HG03460 (cell line): Measurements from ENCODE around the gene UNC5CL.
"Not testable (repeated sequence)": the region's sequence is repeated elsewhere in the genome, so short reads cannot be mapped to it uniquely, and the experiment has no call there.

Source experiments
- ATAC-seq: cut with Tn5 transposase; IDR thresholded peaks from one replicate; pipeline ENCODE4 v1.9.1; 2021; ENCODE audit not compliant: unreplicated experiment

UNC5CL gene

DNA sequence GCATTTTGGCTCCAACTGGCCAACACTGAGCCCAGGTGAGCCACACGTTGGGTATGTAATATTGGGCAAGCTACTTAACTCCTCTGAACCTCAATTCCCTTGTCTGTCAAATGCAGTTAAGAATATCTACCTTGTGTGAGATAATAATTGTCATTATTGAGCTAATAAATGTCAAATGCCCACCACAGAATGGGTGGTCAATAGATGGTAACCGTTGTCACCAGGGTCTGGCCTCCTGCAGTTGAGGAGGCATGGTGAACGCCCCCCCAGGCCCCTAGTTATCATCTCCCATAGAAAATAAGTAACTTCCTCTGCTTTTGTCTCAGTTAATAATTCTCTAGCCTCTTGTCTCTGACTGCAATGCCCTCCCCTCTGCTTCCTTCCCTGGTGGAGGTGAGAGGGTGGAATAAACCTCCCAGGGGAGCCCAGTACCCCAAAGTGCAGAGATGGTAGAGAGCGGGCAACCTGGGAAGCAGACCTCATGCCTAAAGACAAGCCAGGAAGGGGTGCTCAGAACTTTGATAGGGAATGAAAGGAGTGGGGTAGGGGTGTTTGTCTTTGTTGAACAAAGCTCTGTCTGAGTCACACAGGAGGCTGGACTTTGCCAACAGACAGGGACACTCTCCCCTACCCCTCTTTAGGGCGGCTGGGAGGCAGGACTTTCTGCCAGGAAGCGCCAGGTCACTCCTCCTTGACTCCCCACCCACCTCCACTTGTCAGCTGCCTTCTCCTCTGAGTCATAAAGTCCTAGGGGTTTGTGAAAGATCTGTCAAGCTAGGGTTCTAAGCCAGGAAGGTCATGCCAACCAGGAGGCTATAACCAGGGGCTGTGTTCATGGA lies 1.3 kb upstream of the UNC5CL start:
- ATAC-seq: no peak

DNA sequence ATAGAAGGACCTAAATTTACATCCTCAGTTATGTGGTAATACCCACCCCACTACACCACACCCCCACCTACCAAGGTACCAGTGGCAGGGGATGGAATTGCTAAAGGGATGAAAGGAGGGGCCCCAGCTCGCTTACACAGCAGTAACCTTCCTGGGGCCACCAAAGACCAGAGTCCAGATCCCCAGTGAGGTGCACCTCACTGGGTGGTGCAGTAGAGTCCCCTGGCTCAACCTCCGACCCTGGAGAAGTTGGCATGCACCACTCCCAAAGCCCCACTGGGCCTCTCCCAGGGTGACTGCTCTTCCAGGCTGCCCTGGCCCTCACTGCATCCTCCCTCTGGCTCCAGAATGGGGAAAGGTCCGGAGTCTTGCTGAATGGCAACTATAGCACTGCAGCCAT lies 816 bp downstream of the UNC5CL start:
- ATAC-seq: no peak

DNA sequence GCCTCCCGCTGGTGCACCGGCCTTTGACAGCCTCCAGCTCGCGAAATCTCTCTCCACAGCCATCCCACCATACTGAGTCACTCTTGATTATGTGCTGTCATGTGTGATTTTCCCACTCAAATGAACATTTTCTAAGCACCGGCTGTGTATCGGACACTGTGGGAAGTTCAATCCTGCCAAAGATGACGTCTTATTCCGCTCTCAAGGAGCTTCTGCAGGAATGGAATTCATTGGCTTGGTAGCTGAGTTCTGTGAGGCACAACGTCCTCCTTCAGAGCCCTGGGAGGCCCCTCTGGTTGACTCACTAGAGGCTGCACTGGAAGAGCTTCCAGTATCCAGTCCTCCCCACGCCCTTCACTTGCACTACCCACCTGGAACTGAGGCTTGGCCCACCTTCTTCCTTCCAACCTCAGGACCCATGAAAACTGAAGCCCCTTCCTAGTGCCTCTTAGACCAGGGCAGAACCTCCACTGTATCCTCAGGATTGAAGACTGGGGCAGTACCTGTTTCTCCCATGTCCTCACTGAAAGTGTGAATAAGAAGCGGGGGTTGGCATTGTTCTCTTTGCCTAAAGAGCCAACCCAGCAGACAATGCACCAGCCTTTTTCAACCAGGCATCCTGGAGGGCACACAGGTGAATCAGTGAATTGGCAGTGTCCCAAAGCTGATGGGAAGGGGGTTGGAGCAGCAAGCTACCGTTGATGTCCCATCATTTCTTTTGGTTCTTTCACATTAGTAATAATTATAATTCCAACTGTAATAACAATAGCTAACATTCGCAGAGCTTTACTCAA lies 1.7 kb downstream of the UNC5CL start:
- ATAC-seq: no peak

DNA sequence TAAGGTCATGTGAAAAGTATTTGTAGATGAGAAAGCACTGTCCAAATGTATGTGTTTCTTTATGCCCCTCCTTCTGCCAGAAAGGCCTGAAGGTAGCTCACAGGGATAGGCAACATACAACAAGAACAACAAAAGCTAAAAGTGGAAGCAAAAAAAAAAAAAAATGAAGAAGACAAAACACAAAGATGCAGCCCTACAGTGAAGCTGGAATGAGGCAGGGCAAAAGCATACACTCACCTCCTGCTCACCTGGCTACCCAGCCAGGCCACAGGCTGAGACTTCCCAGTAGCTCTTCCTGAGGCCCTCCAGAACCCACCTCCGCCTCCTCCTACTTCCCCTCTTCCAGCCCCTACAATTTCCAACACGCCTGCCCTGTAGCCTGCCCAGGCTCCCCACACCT lies 2.4 kb downstream of the UNC5CL start:
- no peak for ATAC-seq

DNA sequence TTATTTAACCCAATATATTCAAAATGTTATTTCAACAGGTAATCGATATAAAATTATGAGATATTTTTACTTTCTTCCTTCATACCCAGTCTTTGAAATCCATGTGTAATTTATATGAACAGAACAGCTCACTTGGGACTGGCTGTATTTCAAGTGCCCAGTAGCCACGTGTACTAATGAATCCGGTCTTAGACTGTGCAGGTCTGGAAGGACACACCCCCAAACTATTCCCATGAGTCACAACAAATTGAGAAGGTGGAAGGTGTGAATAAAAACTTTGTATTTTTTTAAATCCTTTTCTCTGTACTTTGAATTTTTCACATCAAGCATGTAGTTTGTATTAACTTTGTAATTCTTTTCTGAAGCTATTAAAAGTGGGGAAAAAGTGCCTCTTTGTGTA lies 2.8 kb downstream of the UNC5CL start:
- ATAC-seq: no peak

DNA sequence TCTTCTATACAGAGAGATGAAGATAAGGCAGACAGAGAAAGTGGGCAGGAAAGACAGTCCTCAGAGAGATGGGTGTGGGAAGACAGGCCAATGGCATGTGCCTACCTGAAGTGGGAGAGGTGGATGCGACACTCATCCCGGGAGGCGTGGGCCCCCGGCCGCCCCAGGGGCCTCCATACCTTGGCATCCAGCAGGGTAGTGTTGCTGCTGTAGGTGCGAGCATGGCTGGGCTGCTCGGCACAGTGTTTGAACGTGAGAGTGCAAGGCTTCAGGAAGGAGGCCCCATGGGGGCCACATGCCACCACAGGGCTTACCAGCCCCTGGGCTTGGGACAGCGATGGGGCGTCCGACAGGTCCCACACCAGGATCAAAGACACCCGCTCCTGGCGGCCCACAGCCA lies 5.2 kb downstream of the UNC5CL start:
- no peak for ATAC-seq

DNA sequence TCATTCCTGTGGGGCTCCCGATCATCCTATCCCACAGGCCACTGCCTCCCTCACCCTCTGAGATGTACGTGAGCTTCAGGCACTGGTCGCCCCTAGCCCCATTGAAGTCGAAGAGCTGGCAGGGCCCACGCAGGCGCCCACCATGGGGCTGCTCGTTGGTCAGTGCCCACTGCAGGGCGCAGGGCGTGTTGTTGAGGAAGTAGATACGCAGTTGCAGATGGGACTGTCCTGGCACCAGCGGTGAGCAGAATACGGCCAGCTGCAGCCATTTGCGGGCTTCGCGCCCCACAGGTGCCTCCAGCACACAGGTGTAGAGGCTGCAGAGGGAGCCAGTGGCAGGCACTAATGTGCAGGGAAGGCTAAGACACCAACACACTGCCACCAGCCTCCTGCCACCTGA lies 6.2 kb downstream of the UNC5CL start:
- no peak for ATAC-seq

DNA sequence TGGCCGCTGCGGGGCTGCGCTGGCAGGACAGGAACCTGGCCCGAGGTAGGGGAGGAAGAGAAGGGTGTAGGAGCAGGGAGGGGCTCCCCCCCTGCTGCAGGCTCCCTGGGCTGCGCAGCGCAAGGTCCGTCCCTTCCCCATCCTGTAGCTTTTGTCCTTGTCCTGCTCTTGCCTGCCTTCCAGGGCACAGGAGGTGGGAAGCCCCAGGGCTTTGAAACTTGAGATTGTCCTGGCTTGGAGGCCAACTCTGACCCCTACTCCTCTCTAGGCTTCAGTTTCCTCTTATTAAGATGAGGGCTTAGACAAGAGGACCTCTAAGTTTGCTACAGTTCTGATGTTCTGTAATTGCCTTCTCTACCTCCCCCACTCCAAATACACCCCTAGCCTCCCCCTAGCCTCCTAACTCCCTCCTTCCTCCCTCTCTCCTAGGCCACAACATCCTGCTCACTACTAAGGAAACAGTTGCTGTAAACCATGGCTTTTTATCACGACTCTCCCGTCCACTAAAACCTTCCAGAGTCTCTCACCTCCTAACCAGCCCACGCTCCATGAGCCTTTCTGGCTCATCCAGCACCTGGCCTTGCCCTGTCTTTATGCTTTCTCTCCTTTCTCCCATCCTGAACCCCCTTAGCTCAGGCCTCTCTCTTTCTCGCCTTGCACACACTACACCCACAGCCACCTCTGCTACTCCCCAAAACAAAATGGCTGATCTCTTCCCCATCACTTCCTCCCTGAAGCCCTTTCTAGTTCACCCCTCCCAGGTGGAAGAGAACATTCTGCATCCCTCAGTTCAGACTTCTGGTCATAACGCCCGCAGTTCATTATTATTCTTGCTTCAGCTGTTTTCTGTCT lies 10.2 kb downstream of the UNC5CL start:
- peak; percentile 52 for ATAC-seq

DNA sequence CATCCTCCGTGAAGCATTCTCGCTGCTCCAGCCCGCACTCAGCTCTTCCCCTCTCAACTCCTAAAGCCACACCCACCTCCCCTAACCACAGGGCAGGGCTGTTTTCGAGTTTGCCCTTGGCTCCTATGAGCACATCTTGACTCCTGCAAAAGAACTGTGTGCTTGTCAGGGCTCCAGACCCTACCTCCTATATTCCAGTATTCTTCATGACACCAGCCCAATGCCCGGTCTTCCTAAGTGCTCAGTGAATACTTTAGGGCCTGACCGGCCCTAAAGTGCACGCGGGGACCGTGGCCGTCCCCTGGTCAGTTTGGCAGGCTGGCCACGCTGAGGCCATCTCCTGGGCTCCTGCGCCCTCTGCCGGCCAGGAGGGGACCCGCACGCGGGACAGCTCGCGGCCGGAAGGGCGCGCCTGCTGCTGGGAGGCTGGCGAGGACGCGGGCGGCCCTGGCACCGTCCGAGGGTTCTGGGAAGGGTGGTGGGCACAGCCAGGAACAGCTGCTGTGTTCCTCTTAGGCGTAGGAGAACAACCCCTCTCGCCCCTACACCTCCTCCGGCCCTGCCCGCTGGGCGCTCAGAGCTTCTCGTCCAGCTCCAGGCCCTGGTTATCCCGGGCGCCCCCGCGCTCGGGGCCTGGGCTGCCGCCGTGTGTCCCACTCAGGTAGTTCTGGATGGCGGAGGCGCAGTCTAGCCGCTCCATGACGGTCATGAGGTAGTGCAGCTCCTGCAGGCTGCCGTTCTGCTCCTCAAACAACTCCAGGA lies 11.0 kb downstream of the UNC5CL start:
- ATAC-seq: peak; percentile 88

DNA sequence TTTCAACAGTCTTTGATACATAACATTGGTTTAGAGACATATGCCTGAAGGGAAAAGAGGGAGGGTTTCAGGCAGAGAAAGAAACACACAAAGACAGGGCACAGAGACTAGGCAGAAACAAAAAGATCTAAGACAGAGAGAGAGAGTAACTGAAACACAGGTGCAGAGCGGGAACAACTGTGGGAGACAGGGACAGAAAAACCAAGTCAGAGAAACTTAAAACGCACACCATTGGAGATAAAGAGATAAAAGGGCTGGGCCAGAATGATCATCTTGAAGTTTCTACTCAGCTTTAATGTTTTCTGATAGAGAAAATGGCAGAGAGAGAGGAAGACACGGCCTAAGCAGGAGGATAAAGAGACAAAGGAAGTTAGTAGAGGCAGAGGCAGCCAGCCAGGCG lies 11.8 kb downstream of the UNC5CL start:
- peak; percentile 9 for ATAC-seq

DNA sequence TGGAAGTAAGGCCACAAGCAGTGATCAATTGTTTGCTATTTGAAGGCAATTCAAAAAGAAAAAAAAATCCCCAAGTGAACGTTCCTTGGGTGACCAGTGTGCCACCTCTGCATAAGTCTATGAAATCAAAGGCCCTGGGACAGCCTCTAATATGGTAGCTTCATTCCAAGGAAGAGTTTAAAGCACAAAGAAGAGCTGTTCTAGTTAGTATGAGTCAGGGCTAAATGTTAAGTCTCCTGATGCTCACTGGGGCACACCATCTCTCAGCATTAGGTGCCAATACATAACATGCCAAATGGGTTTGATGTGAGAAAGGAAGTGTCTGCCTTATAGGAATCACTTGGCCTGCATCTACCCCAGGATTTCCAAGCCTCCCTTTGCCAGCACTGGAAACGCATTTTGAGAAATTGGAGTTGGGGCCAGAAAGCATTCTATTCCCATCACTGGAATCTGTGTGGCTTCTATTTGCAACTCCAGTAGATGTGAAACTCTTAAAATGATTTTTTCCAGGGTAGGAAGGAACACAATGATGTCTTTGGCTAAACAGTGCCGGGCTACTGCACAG lies 13.0 kb downstream of the UNC5CL start:
- ATAC-seq: no peak

DNA sequence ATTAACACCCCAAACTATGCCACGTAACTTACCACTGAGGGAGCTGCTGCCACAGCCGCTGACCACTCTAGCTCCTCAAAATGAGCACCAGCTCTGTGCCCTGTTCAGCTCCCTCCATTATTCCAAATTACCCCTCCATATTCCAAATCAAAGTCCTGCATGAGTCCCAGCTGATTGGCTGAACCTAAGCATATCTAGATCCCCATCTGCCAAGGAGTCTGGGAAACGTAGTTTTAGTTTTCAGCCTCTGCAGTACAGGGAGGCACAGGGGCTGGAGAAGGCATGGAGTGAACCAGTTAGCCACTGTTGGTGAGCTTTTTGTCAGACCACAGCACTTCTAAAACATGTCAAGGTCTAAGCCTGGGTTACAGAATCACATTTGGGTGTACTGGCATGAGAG lies 15.9 kb downstream of the UNC5CL start:
- ATAC-seq: no peak

DNA sequence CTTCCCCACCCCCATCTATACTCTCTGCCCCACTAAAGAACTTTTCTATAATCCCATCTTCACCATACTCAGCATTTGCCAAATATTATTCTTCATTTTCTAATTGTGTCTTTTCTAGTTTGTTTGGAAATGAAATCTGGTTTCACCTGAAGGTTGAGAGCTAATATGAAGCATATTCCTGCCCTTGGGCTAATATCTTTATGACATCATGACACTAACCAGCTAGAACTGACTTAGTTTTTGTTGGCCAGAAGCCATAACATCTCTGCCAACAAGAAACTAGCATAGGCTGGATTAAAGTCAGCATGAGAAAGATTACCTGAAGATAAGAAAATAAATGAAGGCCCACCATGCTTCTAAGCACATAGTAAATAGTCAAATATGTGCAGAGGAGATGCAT lies 16.7 kb downstream of the UNC5CL start:
- no peak for ATAC-seq

DNA sequence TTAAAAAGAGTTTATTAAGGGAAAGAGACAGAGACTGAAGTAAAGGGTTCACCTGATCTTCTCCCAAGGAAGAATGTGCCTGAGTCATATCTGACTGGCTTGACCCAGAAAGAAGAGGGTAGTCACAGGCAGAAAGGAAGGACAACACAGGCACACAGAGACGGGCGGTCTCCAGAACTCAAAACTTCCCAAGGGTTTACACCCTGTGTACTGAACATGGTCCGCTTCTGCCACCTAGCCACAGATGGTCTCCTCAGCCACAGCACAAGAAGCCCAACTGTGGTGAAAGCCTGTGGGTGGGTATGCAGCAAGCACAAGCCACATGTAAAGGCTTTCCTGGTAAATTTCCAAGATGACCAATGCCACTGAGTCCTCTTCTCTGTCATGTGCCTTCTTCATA lies 17.2 kb downstream of the UNC5CL start:
- ATAC-seq: no peak

DNA sequence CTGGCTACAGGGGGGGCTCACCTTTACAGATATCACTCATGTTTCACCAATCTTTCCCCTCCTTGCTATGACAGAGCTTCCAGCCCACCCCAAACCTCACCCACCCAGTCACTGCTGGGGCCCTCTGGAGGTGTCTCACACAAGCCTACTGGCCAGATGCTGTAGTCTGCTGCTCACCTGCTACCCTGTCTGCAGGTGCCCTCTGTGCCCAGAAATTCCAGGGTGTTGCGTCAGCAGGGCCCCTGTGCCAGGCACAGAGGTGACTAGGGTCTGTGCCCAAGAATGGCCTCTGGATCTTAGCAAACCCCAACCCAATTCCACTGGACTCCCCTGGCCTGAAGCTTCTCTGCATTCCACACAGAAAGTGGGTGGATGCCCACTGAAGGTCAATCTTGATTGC lies 21.4 kb downstream of the UNC5CL start:
- no peak for ATAC-seq

DNA sequence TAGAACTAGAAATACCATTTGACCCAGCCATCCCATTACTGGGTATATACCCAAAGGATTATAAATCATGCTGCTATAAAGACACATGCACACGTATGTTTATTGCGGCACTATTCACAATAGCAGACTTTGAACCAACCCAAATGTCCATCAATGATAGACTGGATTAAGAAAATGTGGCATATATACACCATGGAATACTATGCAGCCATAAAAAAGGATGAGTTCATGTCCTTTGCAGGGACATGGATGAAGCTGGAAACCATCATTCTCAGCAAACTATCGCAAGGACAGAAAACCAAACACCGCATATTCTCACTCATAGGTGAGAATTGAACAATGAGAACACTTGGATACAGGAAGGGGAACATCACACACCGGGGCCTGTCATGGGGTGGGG lies 23.2 kb downstream of the UNC5CL start:
- ATAC-seq: not testable (repeated sequence)

DNA sequence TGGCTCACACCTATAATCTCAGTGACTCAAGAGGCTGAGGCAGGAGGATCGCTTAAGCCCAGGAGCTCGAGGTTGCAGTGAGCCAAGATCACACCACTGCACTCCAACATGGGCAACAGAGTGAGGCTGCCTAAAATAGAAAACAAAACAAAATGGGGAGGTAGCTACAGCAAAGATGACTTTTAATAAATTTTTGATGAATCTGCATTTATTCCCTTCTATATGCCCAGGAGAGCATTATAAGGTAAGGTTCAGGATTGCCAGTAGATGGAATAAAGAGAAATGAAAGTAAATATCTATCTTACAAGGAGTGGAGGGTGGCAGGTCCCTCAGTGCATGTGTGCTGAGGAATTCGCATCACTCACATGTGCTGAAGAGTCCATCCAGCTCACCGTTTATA lies 24.2 kb downstream of the UNC5CL start:
- ATAC-seq: no peak

DNA sequence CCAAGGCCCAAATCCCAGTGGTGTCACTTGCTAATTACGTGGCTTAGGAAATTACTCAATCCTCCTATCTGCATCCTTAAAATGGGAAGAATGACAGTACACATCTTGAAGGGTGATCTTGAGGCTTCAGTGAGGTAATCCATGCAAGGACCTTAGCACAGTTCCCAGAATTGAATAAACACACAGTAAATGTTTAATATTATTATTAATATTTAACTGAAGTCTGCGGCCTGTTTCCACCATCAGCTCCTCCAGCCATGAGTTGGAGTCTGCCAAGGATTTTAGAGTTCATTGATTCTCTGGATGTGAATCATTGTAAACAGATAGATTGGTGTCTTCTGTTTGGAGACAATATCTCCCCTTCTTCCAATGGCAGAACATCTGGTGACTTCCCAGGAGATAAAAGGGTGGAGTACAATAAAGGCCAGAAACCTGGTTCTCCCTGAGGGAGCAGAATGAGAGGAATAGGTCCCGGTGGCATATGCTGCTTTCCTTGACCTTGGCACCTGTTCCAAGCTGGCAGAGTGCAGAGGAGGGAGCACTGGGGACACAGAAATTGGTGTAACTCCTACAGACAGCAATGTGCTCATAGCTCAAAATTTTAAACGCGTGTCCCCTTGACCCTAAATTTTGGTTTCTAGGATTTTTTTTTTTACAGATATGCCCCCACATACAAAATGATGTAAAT lies 25.4 kb downstream of the UNC5CL start:
- no peak for ATAC-seq

DNA sequence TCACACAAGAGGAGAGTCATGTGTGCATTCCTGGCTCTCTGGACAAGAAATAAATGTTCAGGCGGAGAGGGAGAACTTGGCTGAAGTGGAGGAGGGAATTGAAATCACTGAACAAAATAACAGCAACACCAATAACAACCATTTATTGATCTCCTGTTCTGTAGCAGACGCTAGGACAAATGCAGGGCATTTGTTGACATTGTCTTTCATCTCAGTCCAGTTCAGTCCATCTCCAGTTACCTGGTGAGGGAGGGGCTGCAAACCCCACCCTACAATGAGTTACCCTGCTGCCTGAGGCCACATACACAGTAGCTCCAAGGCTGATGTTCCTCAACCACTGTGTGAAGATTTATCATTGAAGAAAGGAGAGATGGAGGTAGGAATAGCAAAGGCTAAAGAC lies 27.3 kb downstream of the UNC5CL start:
- ATAC-seq: no peak

DNA sequence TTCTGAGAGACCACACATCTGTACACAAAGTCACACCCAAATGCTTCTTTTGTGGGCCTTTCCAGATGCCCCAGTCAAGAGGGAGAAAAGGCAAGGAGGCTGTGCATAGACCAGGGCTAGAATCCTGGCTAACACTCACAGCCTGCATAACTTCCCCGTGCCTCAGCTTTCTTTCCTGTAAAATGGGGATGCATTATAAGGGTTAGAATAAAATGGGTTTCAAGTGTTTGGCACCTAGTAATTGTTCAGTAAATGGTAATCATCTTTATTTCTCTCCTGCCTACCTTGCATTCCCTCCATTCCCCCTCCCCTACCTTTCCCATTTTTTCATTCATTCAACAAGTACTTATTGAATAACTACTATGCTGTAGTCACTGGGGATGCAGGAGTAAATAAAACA lies 29.4 kb downstream of the UNC5CL start:
- ATAC-seq: no peak
